ENCODE measurements around the gene KCNK3.
A peak's percentile ranks its signal among the peaks of the same experiment; 100 is the strongest.
"Not testable (repeated sequence)": the region's sequence is repeated elsewhere in the genome, so short reads cannot be mapped to it uniquely, and the experiment has no call there.

Gene KCNK3

GRCh38 chr2:26757873-26758789, 65.6 kb downstream of the KCNK3 start:
- peak overlapping the region; percentile 52 for H3K9ac ChIP-seq (ENCODE audit: low read length)
- peaks cover under 1% of the 10 kb centered on the region for H3K79me1 ChIP-seq (replicated peaks; ENCODE audit: low read length, poor library complexity, severe bottlenecking)
- 23% methylated on average over 6 of the region's 6 CpGs for WGBS
- H2BK5ac ChIP-seq (ENCODE audit: low read depth, low read length, poor library complexity, severe bottlenecking) = peak overlapping the region; percentile 88
- H2BK12ac ChIP-seq (ENCODE audit: low read length in 2 of 2) = peak overlapping the region; percentile 98 to 100
- peak overlapping the region; percentile 99 for H2BK120ac ChIP-seq (ENCODE audit: low read depth, low read length)
- peak overlapping the region; percentile 100 for H4K8ac ChIP-seq (ENCODE audit: low read length)
- no peaks in the 10 kb centered on the region for H3K27me3 ChIP-seq (ENCODE audit: control insufficient read depth in 1 of 2, insufficient read depth in 1 of 2, low read length in 2 of 2)
- peaks cover 16% of the 10 kb centered on the region for H3K4me1 ChIP-seq (ENCODE audit: control insufficient read depth, insufficient read depth, low read depth, low read length)
- DNase-seq = peak; percentile 97
- H3K9me3 ChIP-seq (ENCODE audit: control insufficient read depth, low read length) = no peaks in the 10 kb centered on the region
- peak overlapping the region; percentile 11 to 78 for H3K14ac ChIP-seq (ENCODE audit: low read length in 2 of 2)
- peak overlapping the region; percentile 100 for H4K91ac ChIP-seq (ENCODE audit: low read length)
- H3K4me3 ChIP-seq (ENCODE audit: insufficient read depth in 1 of 2, low read depth in 1 of 2, low read length in 2 of 2) = no peak overlapping the region
- peak overlapping the region; percentile 99 for H3K4ac ChIP-seq (ENCODE audit: low read depth in 1 of 2, low read length in 2 of 2)
- no peaks in the 10 kb centered on the region for H3K36me3 ChIP-seq (ENCODE audit: control insufficient read depth in 1 of 2, insufficient read depth in 2 of 2, low read depth in 1 of 2, low read length in 2 of 2)
- peak overlapping the region; percentile 99 to 100 for H3K18ac ChIP-seq (ENCODE audit: low read depth in 1 of 2, low read length in 2 of 2)
- peak overlapping the region; percentile 36 for H2AFZ ChIP-seq (ENCODE audit: low read depth, low read length)
- H3K23ac ChIP-seq (ENCODE audit: low read length in 2 of 2) = peak overlapping the region in 1 of 2 experiments; percentile 21
- peak overlapping the region; percentile 100 for H3K27ac ChIP-seq (ENCODE audit: low read length, poor library complexity, severe bottlenecking)
- peak overlapping the region; percentile 92 for H2BK15ac ChIP-seq (ENCODE audit: low read depth, poor library complexity, severe bottlenecking)
- H3K4me2 ChIP-seq (ENCODE audit: low read length, poor library complexity, severe bottlenecking) = peak overlapping the region; percentile 26
- H2AK5ac ChIP-seq (ENCODE audit: low read length, severe bottlenecking) = peak overlapping the region; percentile 100

- peak overlapping the region; percentile 99 to 100 for H3K18ac ChIP-seq (ENCODE audit: low read depth in 1 of 2, low read length in 2 of 2)
- peak overlapping the region; percentile 100 for H2AK5ac ChIP-seq (ENCODE audit: low read length, severe bottlenecking)
- peak overlapping the region; percentile 99 for H2BK120ac ChIP-seq (ENCODE audit: low read depth, low read length)
- H2BK15ac ChIP-seq (ENCODE audit: low read depth, poor library complexity, severe bottlenecking) = no peak overlapping the region
- peak overlapping the region; percentile 100 for H4K8ac ChIP-seq (ENCODE audit: low read length)
- no peaks in the 10 kb centered on the region for H3K9me3 ChIP-seq (ENCODE audit: control insufficient read depth, low read length)
- no peak overlapping the region for H2AFZ ChIP-seq (ENCODE audit: low read depth, low read length)
- peaks cover 3% of the 10 kb centered on the region for H3K79me1 ChIP-seq (replicated peaks; ENCODE audit: low read length, poor library complexity, severe bottlenecking)
- peak overlapping the region; percentile 99 for H3K4ac ChIP-seq (ENCODE audit: low read depth in 1 of 2, low read length in 2 of 2)
- H3K14ac ChIP-seq (ENCODE audit: low read length in 2 of 2) = no peak overlapping the region
- peak overlapping the region; percentile 98 to 100 for H2BK12ac ChIP-seq (ENCODE audit: low read length in 2 of 2)
- H3K36me3 ChIP-seq (ENCODE audit: control insufficient read depth in 1 of 2, insufficient read depth in 2 of 2, low read depth in 1 of 2, low read length in 2 of 2) = no peaks in the 10 kb centered on the region
- peak overlapping the region; percentile 100 for H3K27ac ChIP-seq (ENCODE audit: low read length, poor library complexity, severe bottlenecking)
- no peak overlapping the region for H3K4me3 ChIP-seq (ENCODE audit: insufficient read depth in 1 of 2, low read depth in 1 of 2, low read length in 2 of 2)
- peak overlapping the region; percentile 52 for H3K9ac ChIP-seq (ENCODE audit: low read length)
- H3K4me2 ChIP-seq (ENCODE audit: low read length, poor library complexity, severe bottlenecking) = no peak overlapping the region
- H4K91ac ChIP-seq (ENCODE audit: low read length) = peak overlapping the region; percentile 100
- H2BK5ac ChIP-seq (ENCODE audit: low read depth, low read length, poor library complexity, severe bottlenecking) = peak overlapping the region; percentile 88
- H3K27me3 ChIP-seq (ENCODE audit: control insufficient read depth in 1 of 2, insufficient read depth in 1 of 2, low read length in 2 of 2) = no peaks in the 10 kb centered on the region
- H3K4me1 ChIP-seq (ENCODE audit: control insufficient read depth, insufficient read depth, low read depth, low read length) = peaks cover 19% of the 10 kb centered on the region
- 38% methylated on average over 7 of the region's 7 CpGs for WGBS
- H3K23ac ChIP-seq (ENCODE audit: low read length in 2 of 2) = no peak overlapping the region
- peak; percentile 61 for DNase-seq
These were observed 66.3 kb downstream of the KCNK3 start for GRCh38 chr2:26758790-26759321.

DNA sequence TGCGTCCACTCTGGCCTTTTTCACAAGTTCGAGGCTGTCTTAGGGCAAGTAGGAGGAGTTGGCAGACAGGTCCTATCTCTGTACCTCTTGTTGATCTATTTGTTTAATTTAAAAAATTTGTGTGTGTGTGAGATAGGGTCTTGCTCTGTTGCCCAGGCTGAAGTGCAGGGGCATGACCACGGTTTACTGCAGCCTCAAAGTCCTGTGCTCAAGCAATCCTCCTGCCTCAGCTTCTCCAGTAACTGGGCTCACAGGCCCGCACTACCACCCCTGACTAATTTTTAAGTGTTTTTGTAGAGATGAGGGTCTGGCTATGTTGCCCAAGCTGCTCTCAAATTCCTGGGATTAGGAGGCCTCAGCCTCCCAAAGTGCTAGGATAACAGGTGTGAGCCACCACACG, 67.3 kb downstream of the KCNK3 start:
- no peak for DNase-seq
- H3K36me3 ChIP-seq (ENCODE audit: control insufficient read depth in 1 of 2, insufficient read depth in 2 of 2, low read depth in 1 of 2, low read length in 2 of 2) = no peaks in the 10 kb centered on the region
- peak overlapping the region in 1 of 2 experiments; percentile 12 for H3K4ac ChIP-seq (ENCODE audit: low read depth in 1 of 2, low read length in 2 of 2)
- WGBS = 95% methylated on average over 4 of the region's 5 CpGs
- H3K14ac ChIP-seq (ENCODE audit: low read length in 2 of 2) = no peak overlapping the region
- no peak overlapping the region for H3K23ac ChIP-seq (ENCODE audit: low read length in 2 of 2)
- no peak overlapping the region for H3K18ac ChIP-seq (ENCODE audit: low read depth in 1 of 2, low read length in 2 of 2)
- H3K27ac ChIP-seq (ENCODE audit: low read length, poor library complexity, severe bottlenecking) = no peak overlapping the region
- no peak overlapping the region for H3K9ac ChIP-seq (ENCODE audit: low read length)
- H2BK5ac ChIP-seq (ENCODE audit: low read depth, low read length, poor library complexity, severe bottlenecking) = no peak overlapping the region
- no peaks in the 10 kb centered on the region for H3K9me3 ChIP-seq (ENCODE audit: control insufficient read depth, low read length)
- no peak overlapping the region for H3K4me3 ChIP-seq (ENCODE audit: insufficient read depth in 1 of 2, low read depth in 1 of 2, low read length in 2 of 2)
- no peak overlapping the region for H2AFZ ChIP-seq (ENCODE audit: low read depth, low read length)
- peak overlapping the region in 1 of 2 experiments; percentile 9 for H2BK12ac ChIP-seq (ENCODE audit: low read length in 2 of 2)
- H3K4me1 ChIP-seq (ENCODE audit: control insufficient read depth, insufficient read depth, low read depth, low read length) = peaks cover 16% of the 10 kb centered on the region
- peak overlapping the region; percentile 86 for H2BK15ac ChIP-seq (ENCODE audit: low read depth, poor library complexity, severe bottlenecking)
- no peak overlapping the region for H2BK120ac ChIP-seq (ENCODE audit: low read depth, low read length)
- H3K4me2 ChIP-seq (ENCODE audit: low read length, poor library complexity, severe bottlenecking) = no peak overlapping the region
- peaks cover 5% of the 10 kb centered on the region for H3K79me1 ChIP-seq (replicated peaks; ENCODE audit: low read length, poor library complexity, severe bottlenecking)
- no peak overlapping the region for H4K91ac ChIP-seq (ENCODE audit: low read length)
- no peak overlapping the region for H4K8ac ChIP-seq (ENCODE audit: low read length)
- H2AK5ac ChIP-seq (ENCODE audit: low read length, severe bottlenecking) = peak overlapping the region; percentile 96
- H3K27me3 ChIP-seq (ENCODE audit: control insufficient read depth in 1 of 2, insufficient read depth in 1 of 2, low read length in 2 of 2) = no peaks in the 10 kb centered on the region

DNA sequence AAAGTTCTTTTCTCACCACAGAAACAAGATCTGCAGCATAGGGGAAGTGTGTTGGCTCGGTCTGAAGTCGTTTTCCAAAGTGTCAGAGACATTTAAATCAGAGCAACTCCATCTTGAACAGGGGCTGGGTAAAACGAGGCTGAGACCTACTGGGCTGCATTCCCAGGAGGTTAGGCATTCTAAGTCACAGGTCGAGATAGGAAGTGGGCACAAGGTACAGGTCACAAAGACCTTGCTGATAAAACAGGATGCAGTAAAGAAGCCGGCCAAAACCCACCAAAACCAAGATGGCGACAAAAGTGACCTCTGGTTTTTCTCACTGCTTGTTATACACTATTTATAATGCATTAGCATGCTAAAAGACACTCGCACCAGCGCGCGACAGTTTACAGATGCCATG, 68.5 kb downstream of the KCNK3 start:
- not testable (repeated sequence) for DNase-seq; H2BK15ac ChIP-seq (ENCODE audit: low read depth, poor library complexity, severe bottlenecking); H3K36me3 ChIP-seq (ENCODE audit: control insufficient read depth in 1 of 2, insufficient read depth in 2 of 2, low read depth in 1 of 2, low read length in 2 of 2); H2AFZ ChIP-seq (ENCODE audit: low read depth, low read length); H2BK120ac ChIP-seq (ENCODE audit: low read depth, low read length); H4K8ac ChIP-seq (ENCODE audit: low read length); H2BK12ac ChIP-seq (ENCODE audit: low read length in 2 of 2); H3K14ac ChIP-seq (ENCODE audit: low read length in 2 of 2); H3K18ac ChIP-seq (ENCODE audit: low read depth in 1 of 2, low read length in 2 of 2); H3K27ac ChIP-seq (ENCODE audit: low read length, poor library complexity, severe bottlenecking); H3K27me3 ChIP-seq (ENCODE audit: control insufficient read depth in 1 of 2, insufficient read depth in 1 of 2, low read length in 2 of 2); H3K4ac ChIP-seq (ENCODE audit: low read depth in 1 of 2, low read length in 2 of 2); H2BK5ac ChIP-seq (ENCODE audit: low read depth, low read length, poor library complexity, severe bottlenecking); H3K79me1 ChIP-seq (replicated peaks; ENCODE audit: low read length, poor library complexity, severe bottlenecking); H3K4me2 ChIP-seq (ENCODE audit: low read length, poor library complexity, severe bottlenecking); H3K23ac ChIP-seq (ENCODE audit: low read length in 2 of 2); H3K9me3 ChIP-seq (ENCODE audit: control insufficient read depth, low read length); H4K91ac ChIP-seq (ENCODE audit: low read length); H3K4me3 ChIP-seq (ENCODE audit: insufficient read depth in 1 of 2, low read depth in 1 of 2, low read length in 2 of 2); H3K9ac ChIP-seq (ENCODE audit: low read length); H2AK5ac ChIP-seq (ENCODE audit: low read length, severe bottlenecking)
- peaks cover 23% of the 10 kb centered on the region for H3K4me1 ChIP-seq (ENCODE audit: control insufficient read depth, insufficient read depth, low read depth, low read length)
- 94% methylated on average over 10 of the region's 10 CpGs for WGBS

All from mesenchymal stem cell (in vitro differentiated cells and primary cell).